Muscle layer of colon (tissue), 2 donors: ENCODE measurements around the gene IL24.

ENCODE experiments used
- H3K27ac ChIP-seq: one replicate; pipeline ENCODE4 v1.7.0; 2013; ENCODE audit warnings: low read depth, mild to moderate bottlenecking, low read length, moderate library complexity
- H3K27me3 ChIP-seq, 2 donors: one replicate each; pipeline ENCODE4 v1.7.0; 2013; ENCODE audit warnings: low read length in 2 of 2, mild to moderate bottlenecking in 2 of 2; ENCODE audit not compliant: insufficient read depth in 2 of 2, control insufficient read depth in 1 of 2
- H3K36me3 ChIP-seq: one replicate; pipeline ENCODE4 v1.7.0; 2013; ENCODE audit warnings: mild to moderate bottlenecking, low read length; ENCODE audit not compliant: insufficient read depth
- H3K4me1 ChIP-seq: one replicate; pipeline ENCODE4 v1.7.0; 2013; ENCODE audit warnings: mild to moderate bottlenecking, low read length; ENCODE audit not compliant: insufficient read depth
- H3K4me3 ChIP-seq, 2 donors: one replicate each; pipeline ENCODE4 v1.7.0; 2013; ENCODE audit warnings: low read length in 2 of 2, low read depth in 1 of 2, mild to moderate bottlenecking in 1 of 2, moderate library complexity in 1 of 2
- H3K9ac ChIP-seq: one replicate; pipeline ENCODE4 v1.7.0; 2013; ENCODE audit warnings: low read length
- H3K9me3 ChIP-seq: one replicate; pipeline ENCODE4 v1.7.0; 2013; ENCODE audit warnings: mild to moderate bottlenecking, low read length
- donor health status: abdominal sarcoma.
- donor health status: Adenocarcinoma of cecum.

The IL24 gene

DNA sequence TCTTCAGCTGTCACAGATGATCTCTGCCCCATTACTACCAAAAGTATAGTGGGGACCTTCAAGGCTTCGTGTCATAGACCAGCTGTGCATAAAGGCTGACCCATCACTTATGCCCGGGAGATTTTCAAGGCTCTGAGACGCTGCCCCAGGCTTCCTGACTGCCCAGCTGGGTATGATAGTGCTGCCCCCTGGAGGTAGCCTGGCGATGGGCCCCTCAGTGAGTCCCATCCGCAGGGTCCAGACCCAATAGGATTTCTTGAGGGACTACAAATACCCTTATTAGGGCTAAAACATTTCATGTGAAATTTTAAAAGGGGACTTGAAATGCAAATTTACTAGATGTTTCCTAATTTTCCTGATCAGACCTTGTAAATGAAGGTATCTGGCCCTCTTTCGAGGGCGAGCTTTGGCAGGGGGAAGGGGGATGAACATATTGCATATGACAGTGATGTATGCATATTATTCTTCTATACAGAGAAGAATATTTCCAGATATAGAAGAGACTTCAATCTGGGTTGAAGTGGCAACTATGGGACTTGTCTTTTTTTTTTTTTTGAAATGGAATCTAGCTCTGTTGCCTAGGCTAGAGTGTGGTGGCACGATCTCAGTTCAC is 36.2 kb downstream of the IL24 start:
- H3K9ac ChIP-seq = no peak overlapping the region
- no peak overlapping the region for H3K27ac ChIP-seq
- no peaks in the 10 kb centered on the region for H3K9me3 ChIP-seq
- H3K27me3 ChIP-seq = no peaks in the 10 kb centered on the region
- H3K4me1 ChIP-seq = no peaks in the 10 kb centered on the region
- no peak overlapping the region for H3K4me3 ChIP-seq
- H3K36me3 ChIP-seq = no peaks in the 10 kb centered on the region

- H3K27ac ChIP-seq = no peak overlapping the region
- no peaks in the 10 kb centered on the region for H3K9me3 ChIP-seq
- H3K36me3 ChIP-seq = no peaks in the 10 kb centered on the region
- H3K4me3 ChIP-seq = no peak overlapping the region
- no peaks in the 10 kb centered on the region for H3K27me3 ChIP-seq
- H3K9ac ChIP-seq = no peak overlapping the region
- H3K4me1 ChIP-seq = no peaks in the 10 kb centered on the region
These were observed 38.3 kb downstream of the IL24 start for GRCh38 chr1:206935491-206936067.

GRCh38 chr1:206937425-206937824 is 40.2 kb downstream of the IL24 start:
- H3K4me1 ChIP-seq = no peaks in the 10 kb centered on the region
- H3K36me3 ChIP-seq = no peaks in the 10 kb centered on the region
- H3K9ac ChIP-seq = no peak overlapping the region
- H3K27me3 ChIP-seq = no peaks in the 10 kb centered on the region
- no peaks in the 10 kb centered on the region for H3K9me3 ChIP-seq
- H3K27ac ChIP-seq = no peak overlapping the region
- no peak overlapping the region for H3K4me3 ChIP-seq

- Histone ChIP-seq H3K4me3 (no peak overlapping the region), H3K9ac (no peak overlapping the region), H3K9me3 (no peaks in the 10 kb centered on the region), H3K27me3 (no peaks in the 10 kb centered on the region), H3K27ac (no peak overlapping the region), H3K36me3 (no peaks in the 10 kb centered on the region), H3K4me1 (no peaks in the 10 kb centered on the region)
These were observed 41.9 kb downstream of the IL24 start for GRCh38 chr1:206939131-206939530.

DNA sequence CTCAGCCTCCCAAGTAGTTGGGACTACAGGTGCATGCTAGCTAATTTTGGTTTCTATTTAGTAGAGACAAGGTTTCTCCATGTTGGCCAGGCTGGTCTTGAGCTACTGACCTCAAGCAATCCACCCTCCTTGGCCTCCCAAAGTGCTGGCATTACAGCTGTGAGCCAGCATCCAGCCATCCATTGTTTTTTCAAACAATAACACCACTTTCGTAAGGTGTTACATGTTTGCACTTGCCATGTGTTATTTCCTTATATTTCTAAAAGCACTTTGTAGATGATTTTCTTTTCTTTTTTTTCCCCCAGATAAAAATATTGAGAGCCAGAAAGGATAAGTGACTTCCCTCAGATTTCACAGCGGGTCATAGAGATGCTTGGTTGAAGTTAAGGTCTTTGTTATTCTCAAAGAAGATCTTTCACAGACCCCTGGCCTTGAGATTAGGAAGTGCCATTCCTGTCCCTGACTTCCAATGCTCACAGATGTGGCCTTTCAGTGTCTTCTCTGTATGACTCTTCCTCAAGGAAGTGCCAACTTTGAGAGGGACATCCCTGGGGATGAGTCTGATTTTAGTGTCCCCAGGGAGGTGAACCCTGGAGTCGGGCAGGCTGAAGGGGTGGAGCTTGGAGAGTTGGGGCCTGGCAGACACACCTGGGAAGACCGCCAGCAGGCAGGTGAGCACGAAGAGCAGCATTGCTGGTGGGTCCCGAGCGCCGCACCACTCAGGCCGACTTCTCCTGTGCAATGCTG is 42.8 kb downstream of the IL24 start:
- H3K4me1 ChIP-seq = no peaks in the 10 kb centered on the region
- no peak overlapping the region for H3K27ac ChIP-seq
- H3K9ac ChIP-seq = no peak overlapping the region
- no peaks in the 10 kb centered on the region for H3K9me3 ChIP-seq
- H3K4me3 ChIP-seq = no peak overlapping the region
- H3K36me3 ChIP-seq = no peaks in the 10 kb centered on the region
- no peaks in the 10 kb centered on the region for H3K27me3 ChIP-seq

- H3K9ac ChIP-seq = no peak overlapping the region
- no peak overlapping the region for H3K4me3 ChIP-seq
- no peaks in the 10 kb centered on the region for H3K9me3 ChIP-seq
- H3K27me3 ChIP-seq = no peaks in the 10 kb centered on the region
- no peaks in the 10 kb centered on the region for H3K36me3 ChIP-seq
- no peaks in the 10 kb centered on the region for H3K4me1 ChIP-seq
- H3K27ac ChIP-seq = no peak overlapping the region
These were observed 43.3 kb downstream of the IL24 start for GRCh38 chr1:206940588-206940936.

DNA sequence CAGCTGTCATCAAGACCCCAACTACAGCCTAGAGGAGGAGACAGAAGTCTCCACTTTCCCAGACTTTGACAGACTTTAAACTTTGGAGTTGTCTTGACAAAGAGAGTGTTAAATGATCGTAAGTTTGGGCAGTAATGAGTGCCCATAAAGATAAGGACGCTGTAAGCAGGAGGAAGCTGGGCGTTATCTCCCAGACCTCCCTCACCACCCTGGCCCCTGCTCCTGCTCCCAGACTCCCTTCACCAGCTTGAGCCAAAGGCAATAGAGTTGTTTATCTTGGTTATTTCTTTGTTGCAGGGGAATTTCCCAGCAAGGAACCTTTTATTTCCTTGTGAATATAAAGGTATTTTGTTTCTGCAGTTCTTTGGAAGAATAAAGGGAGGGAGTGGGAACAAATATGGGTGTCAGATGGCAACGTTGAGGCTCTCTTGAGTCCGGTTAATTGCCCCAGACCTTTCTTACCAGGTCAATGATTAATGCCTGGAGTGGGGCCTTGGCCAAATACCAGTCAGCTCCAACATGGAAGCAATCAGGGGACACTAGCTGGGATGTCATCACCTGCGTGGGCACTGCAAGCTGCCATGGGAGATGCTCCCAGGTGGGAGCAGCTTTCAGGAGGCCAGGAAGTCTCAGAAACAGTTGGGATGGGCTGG is 44.6 kb downstream of the IL24 start:
- Histone ChIP-seq H3K36me3 (no peaks in the 10 kb centered on the region), H3K27me3 (no peaks in the 10 kb centered on the region), H3K4me3 (no peak overlapping the region), H3K9me3 (no peaks in the 10 kb centered on the region), H3K27ac (no peak overlapping the region), H3K4me1 (no peaks in the 10 kb centered on the region), H3K9ac (no peak overlapping the region)

DNA sequence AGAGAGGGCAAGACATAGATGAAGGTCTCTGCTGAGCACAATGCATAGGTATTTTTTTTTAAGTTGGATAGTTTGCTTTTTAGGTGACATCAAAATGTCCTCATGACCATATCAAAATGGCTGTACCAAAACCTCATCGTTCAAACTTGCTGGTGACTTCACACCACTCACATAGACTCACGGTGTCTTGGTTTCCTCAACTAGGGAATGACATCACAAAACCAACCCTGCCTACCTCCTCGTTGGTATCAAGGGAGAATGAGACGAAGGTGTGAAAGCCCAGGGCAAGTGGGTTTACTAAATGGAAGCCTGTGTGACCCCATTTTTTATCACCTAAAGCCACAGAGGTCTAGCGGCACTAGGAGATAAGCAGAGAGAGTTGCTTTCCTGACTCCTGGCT is 47.5 kb downstream of the IL24 start:
- Histone ChIP-seq H3K27ac (no peak overlapping the region), H3K4me3 (no peak overlapping the region), H3K9ac (no peak overlapping the region), H3K36me3 (no peaks in the 10 kb centered on the region), H3K27me3 (no peaks in the 10 kb centered on the region), H3K4me1 (no peaks in the 10 kb centered on the region), H3K9me3 (no peaks in the 10 kb centered on the region)

DNA sequence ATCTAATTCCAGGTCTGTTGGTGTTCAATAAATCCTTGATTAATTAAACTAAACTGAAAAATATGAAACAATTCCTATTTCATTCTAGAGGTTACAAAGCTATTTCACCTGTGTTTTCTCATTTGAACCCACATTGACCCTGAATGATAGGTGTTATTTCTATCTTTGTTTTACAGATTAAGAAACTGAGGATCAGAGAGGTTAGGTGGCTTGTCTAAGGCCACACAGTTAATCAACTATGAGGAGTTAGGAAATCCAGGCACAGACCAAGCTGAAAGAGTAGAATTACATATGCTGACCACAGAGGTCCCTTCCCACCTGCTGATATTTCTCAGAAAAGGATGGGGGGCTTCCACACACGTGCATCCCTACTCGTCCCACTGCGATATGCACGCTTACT is 48.5 kb downstream of the IL24 start:
- no peaks in the 10 kb centered on the region for H3K36me3 ChIP-seq
- H3K27me3 ChIP-seq = no peaks in the 10 kb centered on the region
- no peaks in the 10 kb centered on the region for H3K4me1 ChIP-seq
- no peaks in the 10 kb centered on the region for H3K9me3 ChIP-seq
- no peak overlapping the region for H3K4me3 ChIP-seq
- H3K9ac ChIP-seq = no peak overlapping the region
- no peak overlapping the region for H3K27ac ChIP-seq

DNA sequence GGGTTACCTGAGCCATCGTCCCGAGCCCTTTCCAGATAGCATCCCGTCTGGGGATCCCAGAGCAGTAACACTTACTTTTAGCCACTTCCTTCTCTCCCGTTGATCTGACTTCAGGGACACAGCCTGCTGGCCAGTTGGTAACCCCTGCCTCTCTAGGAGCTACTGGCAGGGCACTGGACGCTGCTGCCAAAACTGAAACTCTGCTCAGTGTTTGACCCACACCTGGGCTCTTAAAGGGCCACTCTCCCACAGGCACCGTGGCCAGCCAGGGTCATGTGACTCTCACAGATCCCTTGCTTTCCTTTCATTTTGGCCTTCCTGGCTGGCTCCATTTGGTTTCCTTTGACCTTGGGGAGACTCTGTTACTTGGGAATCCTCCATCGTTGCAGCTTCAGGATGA is 49.0 kb downstream of the IL24 start, which contains the start of gene PIGR:
TSS of gene PIGR (minus strand) at position 206 of the 400 bp plus-strand sequence. CDS start 5,935 bp downstream, outside the sequence.
- Histone ChIP-seq H3K27ac (no peak within 1 kb of the TSS), H3K9ac (no peak within 1 kb of the TSS), H3K36me3 (no peaks in the 10 kb centered on the region), H3K9me3 (no peaks in the 10 kb centered on the region), H3K4me1 (no peaks in the 10 kb centered on the region), H3K4me3 (no peak within 1 kb of the TSS), H3K27me3 (no peaks in the 10 kb centered on the region)

DNA sequence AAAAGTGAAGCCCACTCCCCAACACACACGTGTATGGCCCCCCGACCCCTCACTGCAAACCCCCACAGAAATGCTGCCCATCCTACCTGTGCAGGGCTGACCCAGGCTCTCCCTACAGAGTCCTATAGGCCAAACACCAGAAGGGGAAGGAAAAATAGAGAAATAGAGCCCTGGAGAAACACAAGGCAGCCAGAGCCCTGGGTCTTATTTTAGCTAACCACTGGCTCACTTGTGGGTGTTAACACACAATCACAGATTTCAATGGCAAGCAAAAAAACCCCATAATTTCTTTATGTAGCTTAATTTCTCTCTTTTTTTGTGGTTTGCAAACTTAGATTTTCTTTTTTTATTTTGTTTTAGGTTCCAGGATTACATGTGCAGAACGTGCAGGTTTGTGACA is 50.0 kb downstream of the IL24 start:
- no peak overlapping the region for H3K9ac ChIP-seq
- no peak overlapping the region for H3K27ac ChIP-seq
- no peaks in the 10 kb centered on the region for H3K9me3 ChIP-seq
- H3K4me3 ChIP-seq = no peak overlapping the region
- no peaks in the 10 kb centered on the region for H3K4me1 ChIP-seq
- no peaks in the 10 kb centered on the region for H3K36me3 ChIP-seq
- H3K27me3 ChIP-seq = no peaks in the 10 kb centered on the region
